Astrocyte of the cerebellum (primary cell): ENCODE measurements around the gene SOHLH1.

Experiments
- DNase-seq: peaks from one replicate; pipeline ENCODE4 v3.0.0-alpha.2; 2011; ENCODE audit warnings: low read depth
- H3K4me3 ChIP-seq: 2 replicates; pipeline ENCODE4 v1.5.1; 2011; ENCODE audit warnings: mild to moderate bottlenecking, low read depth, low read length, moderate library complexity
- CTCF ChIP-seq: IDR thresholded peaks from 2 replicates; pipeline ENCODE4 v1.5.1; 2012; ENCODE audit warnings: low read length, low read depth, moderate library complexity, mild to moderate bottlenecking; ENCODE audit errors: missing control alignments
- in situ Hi-C: cut with HindIII; loops from 2 replicates; pipeline ENCODE4 v1.10.0; 2017; ENCODE audit warnings: low sequenced_read_pairs

SOHLH1 gene

GRCh38 chr9:135744333-135745070 lies 45.2 kb upstream of the SOHLH1 start:
- no peak for DNase-seq
- H3K4me3 ChIP-seq: no peak overlapping the region
- TF ChIP-seq CTCF: no peak
- in situ Hi-C loops: no loop called here

- DNase-seq: no peak
- H3K4me3 ChIP-seq: no peak overlapping the region
- in situ Hi-C loops: no loop called here
- no peak for TF ChIP-seq CTCF
Observed at GRCh38 chr9:135743546-135744332, 44.5 kb upstream of the SOHLH1 start.

GRCh38 chr9:135743021-135743420 lies 43.7 kb upstream of the SOHLH1 start:
- in situ Hi-C loops: no loop called here
- H3K4me3 ChIP-seq: no peak overlapping the region
- DNase-seq: no peak
- no peak for TF ChIP-seq CTCF

GRCh38 chr9:135741276-135742219 lies 42.3 kb upstream of the SOHLH1 start:
- in situ Hi-C loops: no loop called here
- DNase-seq: no peak
- TF ChIP-seq CTCF: no peak
- no peak overlapping the region for H3K4me3 ChIP-seq

GRCh38 chr9:135739271-135740220 lies 40.3 kb upstream of the SOHLH1 start:
- no peak overlapping the region for H3K4me3 ChIP-seq
- no peak for TF ChIP-seq CTCF
- in situ Hi-C loops: no loop called here
- DNase-seq: no peak
